ENCODE measurements around the gene MS4A8.
"Not testable (repeated sequence)": the region's sequence is repeated elsewhere in the genome, so short reads cannot be mapped to it uniquely, and the experiment has no call there.

Gene MS4A8, protein sequence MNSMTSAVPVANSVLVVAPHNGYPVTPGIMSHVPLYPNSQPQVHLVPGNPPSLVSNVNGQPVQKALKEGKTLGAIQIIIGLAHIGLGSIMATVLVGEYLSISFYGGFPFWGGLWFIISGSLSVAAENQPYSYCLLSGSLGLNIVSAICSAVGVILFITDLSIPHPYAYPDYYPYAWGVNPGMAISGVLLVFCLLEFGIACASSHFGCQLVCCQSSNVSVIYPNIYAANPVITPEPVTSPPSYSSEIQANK

DNA sequence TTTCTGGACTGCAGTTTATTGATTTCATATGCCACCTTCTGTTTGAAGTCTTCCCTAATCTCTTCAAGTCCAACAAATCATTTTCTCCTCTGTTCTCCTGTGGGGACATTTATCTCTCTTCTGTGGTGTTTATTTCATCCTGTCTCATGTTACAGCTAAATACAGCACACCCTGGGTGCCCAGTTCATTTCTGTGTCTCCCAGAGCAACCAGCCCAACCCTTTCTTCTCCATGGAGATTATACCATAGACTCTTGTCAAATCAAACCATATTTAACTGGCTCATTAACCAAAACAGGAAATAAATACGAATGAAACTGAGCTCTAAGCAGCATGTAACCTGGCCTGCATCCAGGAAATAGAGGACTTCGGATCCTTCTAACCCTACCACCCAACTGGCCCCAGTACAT lies at the start of gene MS4A8:
Gene MS4A8, plus strand, starts transcription at position 329 of the 408 bp plus-strand sequence. CDS start 1,249 bp downstream, outside the sequence.
- no peak for DNase-seq

DNA sequence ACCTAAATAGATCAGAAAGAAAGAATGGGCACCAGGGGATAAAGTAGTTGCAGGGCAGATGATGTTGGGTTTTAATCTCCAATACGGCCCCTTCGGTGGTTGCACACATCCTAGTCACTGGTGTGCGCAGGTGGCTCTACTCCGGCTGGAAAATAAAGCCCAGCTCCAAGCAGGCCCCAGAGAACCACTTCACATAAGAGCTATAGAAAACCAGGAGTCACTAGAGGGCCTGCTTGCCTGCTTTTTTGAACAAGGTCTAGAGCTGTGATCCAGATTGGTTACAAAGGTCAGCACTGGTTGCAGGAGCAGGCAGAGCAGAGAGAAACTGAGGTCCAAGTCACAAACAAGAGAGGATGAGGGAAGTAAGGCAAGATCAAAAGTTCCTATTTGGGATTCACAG lies 41.5 kb upstream of the MS4A8 start:
- no peak for DNase-seq

DNA sequence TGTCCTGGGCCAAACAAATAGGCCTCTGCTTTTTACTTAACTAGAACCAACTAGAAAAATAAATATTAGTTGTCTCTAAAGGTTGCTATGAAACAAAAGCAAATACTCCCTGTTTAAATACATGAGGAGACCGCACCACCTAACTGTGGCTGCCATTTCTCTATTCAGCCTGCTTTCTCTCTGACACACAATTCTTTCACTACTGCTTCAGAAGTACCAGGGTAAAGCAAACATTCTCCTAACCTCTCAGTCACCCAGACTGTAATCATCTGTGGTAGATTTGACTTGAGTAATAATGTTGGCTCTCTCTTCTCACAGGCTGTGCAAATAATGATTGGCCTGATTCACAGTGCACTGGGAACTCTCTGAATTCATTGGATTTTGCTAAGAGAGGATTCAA lies 41.0 kb upstream of the MS4A8 start:
- no peak for DNase-seq

- no peak for DNase-seq
Observed at GRCh38 chr11:60672255-60672654, 27.2 kb upstream of the MS4A8 start.

DNA sequence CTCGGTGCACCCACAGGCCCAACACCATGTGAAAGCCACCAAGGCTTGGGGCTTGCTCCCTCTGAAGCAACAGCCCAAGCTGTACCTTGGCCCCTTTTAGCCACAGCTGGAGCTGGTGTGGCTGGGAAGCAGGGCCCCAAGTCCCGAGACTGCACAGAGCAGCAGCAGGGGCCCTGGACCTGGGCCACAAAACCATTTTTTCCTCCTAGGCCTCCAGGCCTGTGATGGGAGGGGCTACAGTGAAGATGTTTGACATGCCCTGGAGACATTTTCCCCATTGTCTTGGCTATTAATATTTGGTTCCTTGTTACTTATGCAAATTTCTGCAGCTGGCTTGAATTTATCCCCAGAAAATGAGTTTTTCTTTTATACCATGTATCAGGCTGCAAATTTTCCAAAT lies 21.2 kb upstream of the MS4A8 start:
- DNase-seq: not testable (repeated sequence)

GRCh38 chr11:60679879-60680278 lies 19.5 kb upstream of the MS4A8 start:
- no peak for DNase-seq

DNA sequence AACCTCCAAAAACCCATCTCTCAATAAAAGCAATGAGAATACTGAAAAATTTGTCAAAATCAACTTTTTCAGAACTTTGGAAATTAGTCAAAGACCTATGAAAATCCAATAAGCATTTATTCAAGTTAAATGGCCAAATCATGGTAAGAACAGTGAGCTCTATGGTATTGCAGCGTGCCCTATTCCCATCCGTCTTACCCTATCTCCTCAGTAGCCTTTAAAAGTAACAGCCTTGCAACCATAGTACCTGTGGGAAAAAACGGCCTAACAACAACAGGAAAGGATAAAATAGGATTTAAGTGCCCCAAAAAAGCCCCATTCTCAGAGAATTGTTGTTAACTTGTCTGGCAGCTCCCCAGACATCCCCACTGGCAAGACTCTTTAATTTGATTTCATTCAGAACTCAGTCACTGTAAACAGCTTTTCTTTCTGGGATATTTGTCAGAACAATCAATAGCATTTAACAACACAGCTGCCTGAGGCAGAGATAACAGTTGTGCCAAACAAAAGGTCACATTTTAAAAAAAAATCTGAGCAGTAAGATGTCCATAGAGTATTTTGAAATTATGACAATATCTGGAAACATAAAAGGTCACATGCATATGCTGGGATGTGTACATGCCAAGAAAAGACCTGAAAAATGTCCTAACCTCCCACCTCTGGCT lies 18.8 kb upstream of the MS4A8 start:
- no peak for DNase-seq

GRCh38 chr11:60684541-60684848 lies 14.9 kb upstream of the MS4A8 start:
- not testable (repeated sequence) for DNase-seq

DNA sequence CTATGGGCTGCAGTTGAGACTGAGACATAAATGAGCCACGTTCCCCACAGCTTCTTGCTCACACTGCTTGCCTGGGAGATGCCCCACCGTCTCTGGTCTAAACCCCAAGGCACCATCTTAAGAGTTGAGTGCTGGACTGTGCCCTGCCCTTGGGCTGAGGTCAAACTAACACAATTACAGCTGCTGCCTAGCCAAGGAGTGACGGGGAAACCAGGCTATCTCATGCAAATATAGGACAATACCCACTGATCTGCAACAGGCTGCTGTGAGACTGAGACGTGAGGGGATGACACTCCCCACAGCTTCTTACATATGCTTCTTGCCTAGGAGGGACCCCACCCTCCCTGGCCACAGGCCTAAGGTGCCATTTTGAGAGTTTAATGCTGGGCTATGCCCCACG lies 7.8 kb upstream of the MS4A8 start:
- no peak for DNase-seq

- DNase-seq: no peak
Observed at GRCh38 chr11:60699936-60700335, 524 bp downstream of the MS4A8 start.

- no peak for DNase-seq
Observed at GRCh38 chr11:60700689-60701468, 1.5 kb downstream of the MS4A8 start.

- DNase-seq: no peak
Observed at GRCh38 chr11:60701469-60701818, 2.0 kb downstream of the MS4A8 start.

DNA sequence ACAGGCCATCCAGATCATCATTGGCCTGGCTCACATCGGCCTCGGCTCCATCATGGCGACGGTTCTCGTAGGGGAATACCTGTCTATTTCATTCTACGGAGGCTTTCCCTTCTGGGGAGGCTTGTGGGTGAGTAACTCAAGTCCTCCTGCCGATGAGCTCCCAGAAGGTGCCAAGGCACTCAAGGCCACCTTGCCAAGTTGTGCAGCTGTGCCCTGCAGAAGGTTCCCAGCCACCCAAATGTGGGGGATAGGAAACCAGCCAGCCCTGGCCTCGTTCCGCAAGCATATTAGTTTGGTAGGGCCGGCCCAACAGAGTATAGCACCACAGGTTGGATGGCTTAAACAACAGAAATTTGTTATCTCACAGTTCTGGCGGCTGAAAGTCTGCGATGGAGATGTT lies 4.0 kb downstream of the MS4A8 start:
- DNase-seq: no peak

DNA sequence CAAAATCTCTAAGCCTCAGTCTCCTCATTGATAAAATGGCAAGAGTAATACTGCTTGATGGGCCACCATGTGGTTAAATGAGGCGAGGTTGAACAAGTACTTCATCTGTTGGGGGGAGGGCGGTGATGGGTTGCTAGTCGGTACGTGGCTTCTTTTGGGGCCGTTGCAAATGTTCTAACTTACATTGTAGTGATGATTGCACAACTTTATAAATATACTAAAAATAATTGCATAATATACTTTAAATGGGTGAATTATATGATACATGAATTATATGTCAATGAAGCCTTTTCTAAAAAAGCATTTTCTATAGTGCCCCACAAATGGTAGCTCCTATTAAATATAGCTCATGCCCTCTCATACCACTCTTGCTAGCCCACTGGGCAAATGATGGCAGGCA lies 6.5 kb downstream of the MS4A8 start:
- no peak for DNase-seq

- no peak for DNase-seq
Observed at GRCh38 chr11:60706931-60707330, 7.5 kb downstream of the MS4A8 start.

DNA sequence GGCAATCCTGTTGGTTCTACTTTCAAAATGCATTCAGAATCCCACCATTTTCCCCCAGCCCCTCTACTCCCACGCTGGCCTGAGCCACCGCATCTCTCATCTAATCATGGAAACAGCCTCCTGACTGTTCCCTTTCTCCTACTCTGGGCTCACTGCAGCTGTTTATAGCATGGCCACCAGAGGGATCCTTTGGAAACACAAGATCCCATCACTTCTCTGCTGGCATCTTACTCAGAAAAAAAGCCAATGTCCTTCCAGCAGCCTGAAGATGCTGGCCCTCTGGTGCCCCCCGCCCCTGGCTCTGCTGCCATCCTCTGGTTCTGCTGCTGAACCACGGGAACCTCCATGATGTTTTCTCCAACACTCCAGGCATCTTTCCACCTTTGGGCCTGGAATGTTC lies 11.1 kb downstream of the MS4A8 start:
- DNase-seq: no peak

DNA sequence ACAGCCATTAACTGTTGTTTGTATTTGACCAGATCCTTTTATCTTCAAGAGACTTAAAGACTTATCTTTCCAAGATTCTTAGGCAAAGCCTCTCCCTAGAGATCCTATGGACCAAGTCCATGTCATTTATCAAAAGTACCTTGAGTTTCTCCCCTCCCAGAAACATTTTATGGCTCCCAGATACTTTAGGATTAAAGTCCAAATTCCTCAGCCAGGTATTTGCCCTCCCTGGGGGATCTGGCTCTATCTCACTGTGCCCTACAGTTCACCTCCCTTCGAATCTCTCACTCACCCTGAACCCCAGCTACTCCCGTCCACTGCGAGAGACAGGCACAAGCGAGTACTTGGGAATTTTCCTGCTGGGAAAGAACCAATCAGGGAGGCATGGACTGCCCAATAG lies 11.9 kb downstream of the MS4A8 start:
- DNase-seq: no peak

GRCh38 chr11:60713423-60713822 lies 14.0 kb downstream of the MS4A8 start:
- DNase-seq: not testable (repeated sequence)

GRCh38 chr11:60717956-60718355 lies 18.5 kb downstream of the MS4A8 start:
- DNase-seq: no peak

- no peak for DNase-seq
Observed at GRCh38 chr11:60718524-60719316, 19.3 kb downstream of the MS4A8 start.

DNA sequence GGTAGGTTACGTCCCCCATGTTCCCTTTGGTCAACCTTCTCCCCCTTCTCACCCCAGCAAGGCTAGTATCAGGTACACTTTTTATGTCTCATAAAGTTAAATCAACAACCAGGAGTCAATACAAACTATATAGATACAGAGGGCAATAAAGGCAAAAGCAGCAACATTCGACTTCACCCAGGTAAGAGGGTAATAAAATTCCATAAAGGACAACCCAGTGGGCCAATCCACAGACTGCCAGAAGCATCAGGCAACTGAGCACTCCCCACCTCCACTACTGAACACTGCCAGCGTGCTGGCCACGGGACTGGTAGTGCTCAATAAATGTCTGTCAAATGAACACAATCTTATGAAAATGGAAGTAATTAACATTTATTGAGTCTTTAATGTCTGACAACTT lies 20.0 kb downstream of the MS4A8 start:
- DNase-seq: no peak

- DNase-seq: no peak
Observed at GRCh38 chr11:60720460-60720859, 21.0 kb downstream of the MS4A8 start.

- no peak for DNase-seq
Observed at GRCh38 chr11:60724420-60724819, 25.0 kb downstream of the MS4A8 start, which contains the start of gene MS4A18. Gene MS4A18, plus strand, starts transcription at chr11:60724720.

All from NCI-H226 (cell line).